Stimulated activated CD8-positive, alpha-beta memory T cell treated with anti-CD3 and anti-CD28 coated beads, Interleukin-2, amount 100 ng/mL, for 48 hours (primary cell): ENCODE results near the gene TEFM.
"Not testable (repeated sequence)": the region's sequence is repeated elsewhere in the genome, so short reads cannot be mapped to it uniquely, and the experiment has no call there.

Experiments used
- DNase-seq, 2 donors: peaks; one replicate each; pipeline ENCODE4 v3.0.0-alpha.2; 2020; ENCODE audit warnings: low read depth in 2 of 2

The TEFM gene

GRCh38 chr17:30920683-30921543 lies 14.9 kb upstream of the TEFM start:
- DNase-seq, result no peak

GRCh38 chr17:30920282-30920681 lies 14.2 kb upstream of the TEFM start:
- DNase-seq, result no peak

DNA sequence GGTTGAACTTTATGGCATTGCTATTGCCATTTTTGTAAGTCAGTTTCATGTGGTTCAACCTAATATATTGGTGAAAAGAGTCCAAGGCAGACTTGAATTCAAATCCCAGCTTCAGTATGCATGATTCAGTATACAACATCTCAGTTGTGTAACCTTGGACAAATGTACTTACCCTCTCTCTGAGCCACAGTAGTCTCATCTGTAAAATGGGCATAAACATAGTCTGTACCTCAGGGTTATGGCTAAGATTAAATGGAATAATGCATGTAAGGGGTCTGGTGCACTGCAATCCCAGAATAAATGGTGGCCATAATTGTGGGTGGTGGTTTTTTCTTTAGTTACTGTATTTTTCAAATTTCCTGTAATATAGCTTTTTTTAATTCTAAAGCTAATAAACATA lies 11.0 kb upstream of the TEFM start:
- DNase-seq, result no peak

DNA sequence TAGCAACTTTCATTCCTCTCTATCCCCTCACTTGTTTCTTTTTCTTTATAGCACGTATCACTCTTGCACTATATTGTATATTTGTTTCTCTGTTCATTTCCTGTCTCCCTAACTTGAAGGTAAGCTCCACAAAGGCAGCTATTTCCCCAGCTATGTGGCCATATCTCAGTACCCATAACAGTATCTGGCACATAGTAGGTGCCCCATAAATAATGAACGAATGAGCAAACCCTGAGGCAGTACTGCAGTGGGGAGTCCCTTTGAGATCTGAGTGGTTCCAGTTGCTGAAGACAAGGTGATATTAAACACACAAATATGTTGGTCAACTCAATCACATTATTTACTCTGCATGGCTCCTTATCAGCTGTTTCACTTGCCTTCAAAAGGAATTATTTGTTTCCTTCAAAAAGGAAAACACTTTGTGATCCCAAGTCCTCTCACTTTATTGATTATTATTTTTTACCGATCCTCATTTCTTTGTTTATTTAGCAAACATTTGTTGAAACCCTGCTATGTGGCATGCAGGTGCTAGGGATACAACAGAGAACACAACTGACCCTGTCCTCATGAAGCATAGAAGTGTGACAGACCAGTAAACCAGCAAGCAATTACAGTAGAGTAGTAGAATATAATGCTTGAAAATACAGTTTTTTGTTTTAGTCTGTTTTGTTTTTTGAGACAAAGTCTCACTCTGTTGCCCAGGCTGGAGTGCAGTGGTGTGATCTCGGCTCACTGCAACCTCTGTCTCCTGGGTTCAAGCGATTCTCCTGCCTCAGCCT lies 10.0 kb upstream of the TEFM start:
- DNase-seq, result no peak

- DNase-seq, result no peak
Observed at GRCh38 chr17:30913955-30914354, 7.9 kb upstream of the TEFM start.

- not testable (repeated sequence) for DNase-seq
Observed at GRCh38 chr17:30910151-30910550, 4.1 kb upstream of the TEFM start.

GRCh38 chr17:30908717-30909420 lies 2.8 kb upstream of the TEFM start:
- no peak for DNase-seq

- DNase-seq, result no peak
Observed at GRCh38 chr17:30905742-30906100, 317 bp downstream of the TEFM start.

GRCh38 chr17:30897311-30897710 lies 8.7 kb downstream of the TEFM start:
- DNase-seq, result no peak

GRCh38 chr17:30894236-30894635 lies 11.8 kb downstream of the TEFM start:
- DNase-seq, result no peak

- DNase-seq, result no peak
Observed at GRCh38 chr17:30886187-30886586, 19.9 kb downstream of the TEFM start.

DNA sequence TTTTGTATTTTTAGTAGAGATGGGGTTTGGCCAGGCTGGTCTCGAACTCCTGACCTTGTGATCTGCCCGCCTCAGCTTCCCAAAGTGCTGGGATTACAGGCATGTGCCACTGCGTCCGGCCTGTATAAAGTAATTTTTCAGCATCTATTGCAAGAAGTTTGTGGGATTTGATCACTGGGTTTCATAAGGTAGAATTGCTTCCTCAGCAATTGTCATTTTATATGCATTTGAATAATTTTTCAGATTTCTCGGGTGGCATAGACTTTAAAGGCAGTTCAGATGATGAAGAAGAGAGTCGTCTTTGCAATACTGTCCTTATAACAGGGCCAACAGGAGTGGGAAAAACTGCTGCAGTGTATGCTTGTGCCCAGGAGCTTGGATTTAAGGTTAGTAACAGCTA lies 37.0 kb downstream of the TEFM start:
- no peak for DNase-seq

DNA sequence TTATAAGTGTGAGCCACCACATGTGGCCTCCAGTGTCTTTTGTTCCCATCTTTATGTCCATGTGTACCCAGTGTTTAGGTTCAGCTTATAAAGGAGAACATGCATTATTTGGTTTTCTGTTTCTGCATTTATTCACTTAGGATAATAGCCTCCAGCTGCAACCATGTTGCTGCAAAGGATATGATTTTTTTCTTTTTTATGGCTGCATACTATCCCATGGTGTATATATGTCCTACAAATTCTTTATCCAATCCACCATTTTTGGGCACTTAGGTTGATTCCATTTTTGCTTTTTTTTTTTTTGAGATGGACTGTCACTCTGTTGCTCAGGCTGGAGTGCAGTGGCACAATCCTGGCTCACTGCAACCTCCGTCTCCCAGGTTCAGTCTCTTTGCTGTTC lies 41.4 kb downstream of the TEFM start:
- no peak for DNase-seq

GRCh38 chr17:30858556-30859250 lies 47.3 kb downstream of the TEFM start:
- no peak for DNase-seq

GRCh38 chr17:30854146-30854545 lies 51.9 kb downstream of the TEFM start:
- DNase-seq, result no peak
